AG08396 (cell line): Measurements from ENCODE around the gene CDC6.

ENCODE experiments used
- DNase-seq: peaks from one replicate; pipeline ENCODE4 v3.0.0; 2012; ENCODE audit warnings: low spot score, mixed read lengths

The CDC6 gene

GRCh38 chr17:40323391-40324381, 36.0 kb downstream of the CDC6 start:
- DNase-seq: no peak

GRCh38 chr17:40325156-40326013, 37.7 kb downstream of the CDC6 start:
- no peak for DNase-seq

- DNase-seq: no peak
Observed at GRCh38 chr17:40326014-40326831, 38.5 kb downstream of the CDC6 start.

GRCh38 chr17:40326832-40327199, 39.1 kb downstream of the CDC6 start:
- DNase-seq: no peak

GRCh38 chr17:40327244-40327729, 39.6 kb downstream of the CDC6 start:
- DNase-seq: no peak

- DNase-seq: peak; percentile 16
Observed at GRCh38 chr17:40327735-40328385, 40.2 kb downstream of the CDC6 start.

GRCh38 chr17:40328386-40328766, 40.7 kb downstream of the CDC6 start:
- DNase-seq: no peak

GRCh38 chr17:40329839-40330794, 42.4 kb downstream of the CDC6 start:
- DNase-seq: no peak

GRCh38 chr17:40330850-40331470, 43.3 kb downstream of the CDC6 start:
- no peak for DNase-seq

- peak; percentile 52 for DNase-seq
Observed at GRCh38 chr17:40331743-40332641, 44.3 kb downstream of the CDC6 start.

GRCh38 chr17:40333781-40334448, 46.2 kb downstream of the CDC6 start:
- no peak for DNase-seq

- DNase-seq: no peak
Observed at GRCh38 chr17:40335620-40336019, 47.9 kb downstream of the CDC6 start.

GRCh38 chr17:40337351-40337750, 49.7 kb downstream of the CDC6 start:
- DNase-seq: no peak

GRCh38 chr17:40338058-40338457, 50.4 kb downstream of the CDC6 start:
- DNase-seq: no peak

- no peak for DNase-seq
Observed at GRCh38 chr17:40338941-40339649, 51.4 kb downstream of the CDC6 start.

- no peak for DNase-seq
Observed at GRCh38 chr17:40340327-40340726, 52.6 kb downstream of the CDC6 start.
